GM12891 (cell line): ENCODE data around the gene AP1M2.

Experiments used
- PAX5 ChIP-seq: IDR thresholded peaks from 2 replicates; pipeline ENCODE4 v1.6.1; 2011; ENCODE audit warnings: low read length, moderate library complexity, mild to moderate bottlenecking; ENCODE audit not compliant: insufficient read depth, severe bottlenecking
- POLR2A ChIP-seq: IDR thresholded peaks from 2 replicates; pipeline ENCODE4 v1.6.1; 2011; ENCODE audit warnings: low read depth, low read length, control low read depth
- POLR2AphosphoS5 ChIP-seq: IDR thresholded peaks from 2 replicates; pipeline ENCODE4 v1.6.1; 2011; ENCODE audit warnings: low read depth, low read length, control low read depth
- SPI1 ChIP-seq: IDR thresholded peaks from 2 replicates; pipeline ENCODE4 v1.6.1; 2011; ENCODE audit warnings: low read depth, low read length, control low read depth

DNA sequence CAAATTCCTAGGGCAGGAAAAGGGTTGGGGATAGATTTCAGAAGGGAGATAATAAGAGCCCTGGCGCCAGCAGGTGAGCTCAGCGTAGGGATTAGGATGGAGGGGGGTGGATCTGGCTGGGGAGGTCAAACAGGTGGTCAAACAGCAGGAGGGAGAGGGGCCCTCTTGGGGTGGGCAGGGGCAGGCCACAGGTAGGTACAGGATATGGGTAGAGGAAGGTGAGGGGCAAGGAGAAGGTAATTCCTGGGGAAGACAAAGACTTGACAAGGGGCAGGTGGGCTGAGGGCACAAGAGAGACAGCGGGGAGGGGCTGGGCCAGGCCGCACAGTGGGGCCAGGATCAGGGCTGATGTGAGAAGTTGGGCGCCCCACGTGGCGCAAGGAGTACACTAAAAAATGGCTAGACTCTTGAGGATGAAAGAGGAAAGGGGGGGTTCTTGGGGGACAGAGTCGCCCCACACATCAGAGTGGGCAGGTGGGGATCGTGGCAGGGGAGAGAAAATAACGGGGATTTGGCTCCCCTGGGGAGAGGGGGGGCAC, 22.0 kb downstream of the AP1M2 start:
- TF ChIP-seq POLR2A: no peak
- TF ChIP-seq SPI1: no peak
- no peak for TF ChIP-seq POLR2AphosphoS5
- no peak for TF ChIP-seq PAX5
